Kidney (tissue), 22 donors: ENCODE data around the gene SPATA2L. TPM values are rescaled to one million over a fixed set of nuclear protein-coding genes. Genes with fewer than 3 reads are reported as not detected.

ENCODE experiments used
- DNase-seq, 5 donors: peaks; one replicate each; pipeline ENCODE4 v3.0.0-alpha.2; 2013 to 2020
- FAIRE-seq: peaks from 2 replicates; lab custom pipeline; 2012; peaks lifted over from hg19 to GRCh38; lab: Jason Lieb, UNC
- H3K27ac ChIP-seq, 2 donors: one replicate each; pipeline ENCODE4 v1.7.0; 2013; ENCODE audit warnings: low read depth in 2 of 2, low read length in 2 of 2, inconsistent platforms in 1 of 2
- H3K27me3 ChIP-seq: one replicate; pipeline ENCODE4 v1.7.1; 2013; ENCODE audit warnings: low read length, inconsistent platforms; ENCODE audit not compliant: control insufficient read depth, insufficient read depth
- H3K36me3 ChIP-seq, 3 donors: one replicate each; pipeline versions ENCODE4 v1.7.0 to v1.7.1; 2013; ENCODE audit warnings: low read length in 3 of 3, control low read depth in 1 of 3, inconsistent platforms in 1 of 3; ENCODE audit not compliant: insufficient read depth in 3 of 3, control insufficient read depth in 2 of 3
- H3K4me1 ChIP-seq, 3 donors: one replicate each; pipeline versions ENCODE4 v1.7.0 to v1.7.1; 2013; ENCODE audit warnings: low read length in 3 of 3, inconsistent platforms in 1 of 3, low read depth in 1 of 3; ENCODE audit not compliant: control insufficient read depth in 2 of 3, insufficient read depth in 2 of 3
- H3K4me3 ChIP-seq, 3 donors: one replicate each; pipeline versions ENCODE4 v1.7.0 to v1.8.1; 2013; ENCODE audit warnings: low read length in 3 of 3, control low read depth in 1 of 3, inconsistent platforms in 1 of 3
- H3K9ac ChIP-seq, 3 donors: one replicate each; pipeline versions ENCODE4 v1.7.0 to v1.7.1; 2013; ENCODE audit warnings: low read length in 3 of 3, control low read depth in 1 of 3, inconsistent platforms in 1 of 3
- H3K9me3 ChIP-seq, 3 donors: one replicate each; pipeline versions ENCODE4 v1.7.0 to v1.7.1; 2013; ENCODE audit warnings: low read length in 3 of 3, control low read depth in 1 of 3, inconsistent platforms in 1 of 3; ENCODE audit not compliant: control insufficient read depth in 2 of 3, insufficient read depth in 1 of 3
- intact Hi-C: fragments of 100-400 bp; cut with DNase I; formaldehyde crosslinking; loops from one replicate; pipeline ENCODE4 v1.11.1; 2022
- long read RNA-seq, 10 donors: library from polyadenylated mRNA in 1 of 10; unstranded in 1 of 10; transcript quantifications; one replicate each; pipeline ENCODE4 v2.0.0 and lab custom pipeline, GENCODE V29; 2021 to 2026
- polyA plus RNA-seq: library from polyadenylated mRNA; stranded (reverse); fragments of 350-450 nt; fragmentation: Illumina TruSeq; extraction: RNeasy Lipid Tissue Mini Kit (QIAGEN cat#74804); gene quantifications from one replicate; pipeline ENCODE4 v1.2.3, GENCODE V29; 2014; ENCODE audit warnings: low read depth, low replicate concordance; ENCODE audit not compliant: insufficient read depth
- total RNA-seq: library from RNA; stranded (reverse); fragmentation: NEBNext Ultra II Directional; extraction: Animal tissue kit (Norgen Biotek cat#: 25700); gene quantifications from one replicate; pipeline ENCODE4 v1.2.1, GENCODE V29; 2021
- TF ChIP-seq, protein P1 (sequence below): IDR thresholded peaks from 3 replicates; pipeline ENCODE4 v1.5.1; 2012; ENCODE audit warnings: mild to moderate bottlenecking, moderate library complexity, borderline replicate concordance; ENCODE audit not compliant: insufficient read depth; ENCODE audit errors: extremely low read depth
- donor health status: control.
- donor health status: control.
- donor health status: control.
- donor health status: control.
- donor health status: control.
- donor health status: DM: yes; HTN: yes; CAD: no.
- donor health status: Normal renal cell carcinoma (clear cell type).

The SPATA2L gene, protein sequence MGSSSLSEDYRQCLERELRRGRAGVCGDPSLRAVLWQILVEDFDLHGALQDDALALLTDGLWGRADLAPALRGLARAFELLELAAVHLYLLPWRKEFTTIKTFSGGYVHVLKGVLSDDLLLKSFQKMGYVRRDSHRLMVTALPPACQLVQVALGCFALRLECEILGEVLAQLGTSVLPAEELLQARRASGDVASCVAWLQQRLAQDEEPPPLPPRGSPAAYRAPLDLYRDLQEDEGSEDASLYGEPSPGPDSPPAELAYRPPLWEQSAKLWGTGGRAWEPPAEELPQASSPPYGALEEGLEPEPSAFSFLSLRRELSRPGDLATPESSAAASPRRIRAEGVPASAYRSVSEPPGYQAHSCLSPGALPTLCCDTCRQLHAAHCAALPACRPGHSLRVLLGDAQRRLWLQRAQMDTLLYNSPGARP
- total RNA-seq (15.1 TPM), polyA plus RNA-seq (12.6 TPM)
- long read RNA-seq, donor 1, partial matches to known transcripts: 0 of 2 reads
- long read RNA-seq, donor 1, other reads (novel, unspliced or antisense): 0 of 2 reads
- long read RNA-seq, donor 2, partial matches to known transcripts: 7 of 8 reads
- long read RNA-seq, donor 2, other reads (novel, unspliced or antisense): 0 of 8 reads
- long read RNA-seq, donor 3, partial matches to known transcripts: 0 of 3 reads
- long read RNA-seq, donor 3, other reads (novel, unspliced or antisense): 0 of 3 reads
- long read RNA-seq, donor 4, partial matches to known transcripts: 8 of 11 reads
- long read RNA-seq, donor 4, other reads (novel, unspliced or antisense): 0 of 11 reads
- long read RNA-seq, donor 5: 0 reads
- long read RNA-seq, donor 6, partial matches to known transcripts: 0 of 2 reads
- long read RNA-seq, donor 6, other reads (novel, unspliced or antisense): 0 of 2 reads
- long read RNA-seq, donor 7, transcript SPATA2L-201 (3 exons, 2,335 nt): major isoform, 11 of 28 reads
- long read RNA-seq, donor 7, transcript SPATA2L-203 (3 exons, 692 nt): minor isoform, 7 of 28 reads
- long read RNA-seq, donor 7, partial matches to known transcripts: 0 of 28 reads
- long read RNA-seq, donor 7, other reads (novel, unspliced or antisense): 10 of 28 reads
- long read RNA-seq, donor 8, partial matches to known transcripts: 0 of 4 reads
- long read RNA-seq, donor 8, other reads (novel, unspliced or antisense): 0 of 4 reads
- long read RNA-seq, donor 9, partial matches to known transcripts: 0 of 1 reads
- long read RNA-seq, donor 9, other reads (novel, unspliced or antisense): 0 of 1 reads
- long read RNA-seq, donor 10, partial matches to known transcripts: 43 of 46 reads
- long read RNA-seq, donor 10, other reads (novel, unspliced or antisense): 0 of 46 reads

DNA sequence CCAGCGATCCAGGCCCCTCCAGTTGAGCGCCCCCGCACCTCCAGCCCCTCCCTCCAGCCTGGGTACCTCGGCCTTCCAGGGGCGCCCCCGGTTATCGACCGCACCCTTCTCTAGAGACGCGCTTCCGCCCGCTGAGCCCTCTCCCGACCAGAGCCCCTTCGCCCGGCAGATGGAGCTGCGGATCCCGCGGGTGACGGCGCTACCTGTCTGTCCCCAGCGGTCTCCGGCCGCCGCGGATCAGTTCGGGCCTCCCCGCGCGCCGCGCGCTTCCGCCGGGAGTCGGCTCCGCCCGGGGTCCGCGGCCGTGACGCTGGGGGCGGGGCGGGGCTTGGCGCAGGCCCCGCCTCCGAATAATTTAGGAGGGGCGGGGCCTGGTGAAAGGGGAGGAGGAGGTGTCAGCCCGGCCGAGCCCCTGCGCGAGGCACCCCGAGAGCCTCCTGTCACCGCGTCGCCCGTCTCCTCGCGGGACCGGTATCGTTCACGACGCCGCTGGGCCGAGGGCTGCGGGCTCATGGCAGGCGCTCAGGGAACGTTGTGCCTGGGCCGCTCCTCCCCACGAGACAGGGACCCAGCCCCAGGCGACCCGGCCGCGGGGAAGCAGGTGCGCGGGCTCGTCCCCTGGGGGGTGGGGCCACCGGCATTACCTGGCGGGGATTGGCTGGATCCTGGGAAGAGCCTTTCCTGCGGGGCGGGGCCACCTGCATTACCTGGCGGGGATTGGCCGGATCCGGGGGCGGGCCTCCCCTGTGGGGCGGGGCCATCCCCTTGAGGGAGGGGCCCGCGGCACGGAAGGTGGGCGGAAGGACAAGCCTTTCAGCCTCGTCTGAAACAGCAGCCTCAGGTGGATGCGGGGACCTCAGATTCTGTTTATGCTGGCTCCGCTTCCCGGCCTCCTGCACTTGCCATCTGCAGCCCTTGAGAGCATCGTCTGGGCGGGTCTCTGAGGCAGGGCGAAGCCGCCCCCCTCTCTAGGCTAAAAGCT, at the start of gene SPATA2L:
TSS of gene SPATA2L (minus strand) at position 281 of the 982 bp plus-strand sequence. CDS start 473 bp downstream, outside the sequence.
- intact Hi-C loops: loop anchor here (10.0 kb wide), 1 partner anchor 163 kb away; no protein-coding TSS in a partner anchor
- no peaks in the 10 kb centered on the region for H3K36me3 ChIP-seq
- FAIRE-seq (no peak), DNase-seq (peak; percentile 97 to 98 (median 97))
- peak within 1 kb of the TSS in 2 of 3 donors; percentile 68 to 80 for H3K4me3 ChIP-seq
- H3K9me3 ChIP-seq: no peaks in the 10 kb centered on the region
- TF ChIP-seq, protein P1, sequence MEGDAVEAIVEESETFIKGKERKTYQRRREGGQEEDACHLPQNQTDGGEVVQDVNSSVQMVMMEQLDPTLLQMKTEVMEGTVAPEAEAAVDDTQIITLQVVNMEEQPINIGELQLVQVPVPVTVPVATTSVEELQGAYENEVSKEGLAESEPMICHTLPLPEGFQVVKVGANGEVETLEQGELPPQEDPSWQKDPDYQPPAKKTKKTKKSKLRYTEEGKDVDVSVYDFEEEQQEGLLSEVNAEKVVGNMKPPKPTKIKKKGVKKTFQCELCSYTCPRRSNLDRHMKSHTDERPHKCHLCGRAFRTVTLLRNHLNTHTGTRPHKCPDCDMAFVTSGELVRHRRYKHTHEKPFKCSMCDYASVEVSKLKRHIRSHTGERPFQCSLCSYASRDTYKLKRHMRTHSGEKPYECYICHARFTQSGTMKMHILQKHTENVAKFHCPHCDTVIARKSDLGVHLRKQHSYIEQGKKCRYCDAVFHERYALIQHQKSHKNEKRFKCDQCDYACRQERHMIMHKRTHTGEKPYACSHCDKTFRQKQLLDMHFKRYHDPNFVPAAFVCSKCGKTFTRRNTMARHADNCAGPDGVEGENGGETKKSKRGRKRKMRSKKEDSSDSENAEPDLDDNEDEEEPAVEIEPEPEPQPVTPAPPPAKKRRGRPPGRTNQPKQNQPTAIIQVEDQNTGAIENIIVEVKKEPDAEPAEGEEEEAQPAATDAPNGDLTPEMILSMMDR: peak; percentile 12
- peaks cover 0 to 14% (median 5%) of the 10 kb centered on the region in 3 donors for H3K4me1 ChIP-seq
- H3K27me3 ChIP-seq: no peaks in the 10 kb centered on the region
- peak within 1 kb of the TSS in 2 of 3 donors; percentile 71 to 93 for H3K9ac ChIP-seq
- peak within 1 kb of the TSS; percentile 95 to 97 for H3K27ac ChIP-seq

DNA sequence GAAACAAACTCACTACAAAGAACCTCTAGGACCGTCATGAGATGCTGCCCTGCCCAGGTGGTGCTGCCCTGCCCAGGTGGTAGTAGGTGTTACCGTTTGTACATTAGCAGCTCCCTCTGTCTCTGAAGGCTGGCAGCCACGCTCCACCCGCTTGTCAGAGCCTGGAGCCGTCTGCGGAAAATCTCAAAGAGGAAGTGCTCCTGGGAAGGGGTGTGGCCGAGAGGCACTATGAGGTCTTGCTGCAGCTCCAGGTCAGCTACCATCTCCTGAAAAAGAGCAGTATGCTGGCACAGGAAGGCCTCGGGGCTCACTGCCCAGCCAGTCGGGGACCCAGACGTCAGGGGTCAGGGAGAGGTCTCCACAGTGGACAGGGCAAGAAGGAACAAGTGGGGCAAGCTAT, 48.1 kb upstream of the SPATA2L start:
- H3K9ac ChIP-seq: no peak overlapping the region
- H3K27ac ChIP-seq: no peak overlapping the region
- FAIRE-seq (no peak), DNase-seq (peak in 2 of 5 donors; percentile 15 to 84)
- intact Hi-C loops: no loop called here
- no peaks in the 10 kb centered on the region for H3K27me3 ChIP-seq
- H3K4me1 ChIP-seq: no peaks in the 10 kb centered on the region
- H3K9me3 ChIP-seq: no peaks in the 10 kb centered on the region
- TF ChIP-seq, protein P1: no peak
- H3K4me3 ChIP-seq: no peak overlapping the region
- H3K36me3 ChIP-seq: peaks cover 0 to 2% (median 0%) of the 10 kb centered on the region in 3 donors
